RWPE1 (cell line): Measurements from ENCODE around the gene GAS6.
A peak's percentile ranks its signal among the peaks of the same experiment; 100 is the strongest.

Experiments
- CTCF ChIA-PET: fragments of 350-600 bp; sonication (Branson Sonifier 250); formaldehyde crosslinking; extraction: SDS; loops from one replicate; lab custom pipeline; 2021; lab: Yijun Ruan, JAX
- POLR2A ChIA-PET: fragments of 400-600 bp; formaldehyde crosslinking; extraction: SDS; loops from one replicate; lab custom pipeline; 2020; ENCODE audit warnings: antibody characterized with exemption; ENCODE audit not compliant: low non-redundant PET; lab: Yijun Ruan, JAX
- DNase-seq: peaks from one replicate; pipeline ENCODE4 v3.0.0; 2012; ENCODE audit warnings: low spot score
- H3K27ac ChIP-seq: fragments of 450-650 bp; 2 replicates; pipeline ENCODE4 v1.5.1; 2017
- CTCF ChIP-seq: fragments of 450-650 bp; conservative IDR thresholded peaks from 2 replicates; pipeline ENCODE4 v1.5.1; 2017; ENCODE audit warnings: low read depth, mild to moderate bottlenecking

Gene GAS6

GRCh38 chr13:113901231-113901630, 37.4 kb upstream of the GAS6 start:
- DNase-seq, result no peak
- no peak for TF ChIP-seq CTCF
- ChIA-PET POLR2A (no interaction called here), CTCF (interaction anchor here (0.7 kb wide), 1 partner anchor 17 kb away, joined by 6 read pairs; no protein-coding TSS in a partner anchor)
- H3K27ac ChIP-seq, result peak overlapping the region; percentile 34; the same call in 1 of the 2 replicates

- peak overlapping the region; percentile 34; the same call in 1 of the 2 replicates for H3K27ac ChIP-seq
- DNase-seq, result no peak
- ChIA-PET POLR2A (no interaction called here), CTCF (no interaction called here)
- no peak for TF ChIP-seq CTCF
These were observed 36.8 kb upstream of the GAS6 start for GRCh38 chr13:113900646-113901045.

- ChIA-PET POLR2A (no interaction called here), CTCF (no interaction called here)
- no peak for DNase-seq
- peak overlapping the region; percentile 84; the same call in 1 of the 2 replicates for H3K27ac ChIP-seq
- no peak for TF ChIP-seq CTCF
These were observed 34.5 kb upstream of the GAS6 start for GRCh38 chr13:113898391-113898790.

- POLR2A ChIA-PET, result no interaction called here
- DNase-seq, result no peak
- H3K27ac ChIP-seq, result peak overlapping the region; percentile 84
These were observed 34.1 kb upstream of the GAS6 start for GRCh38 chr13:113897966-113898365.

GRCh38 chr13:113897161-113897560, 33.3 kb upstream of the GAS6 start:
- CTCF ChIA-PET, result no interaction called here
- peak; percentile 88 for DNase-seq
- no peak for TF ChIP-seq CTCF
- H3K27ac ChIP-seq, result peak overlapping the region; percentile 84
- POLR2A ChIA-PET, result no interaction called here

More at GRCh38 chr13:113897966-113898365, 34.1 kb upstream of the GAS6 start:
- no peak for TF ChIP-seq CTCF
- CTCF ChIA-PET, result no interaction called here

GRCh38 chr13:113895436-113895835, 31.6 kb upstream of the GAS6 start:
- DNase-seq, result no peak
- CTCF ChIA-PET, result no interaction called here
- TF ChIP-seq CTCF, result no peak
- POLR2A ChIA-PET, result no interaction called here
- no peak overlapping the region for H3K27ac ChIP-seq
